NAMALWA (cell line): Measurements from ENCODE around the gene LRRN3.
"Not testable (repeated sequence)": the region's sequence is repeated elsewhere in the genome, so short reads cannot be mapped to it uniquely, and the experiment has no call there.

ENCODE experiments used
- DNase-seq: peaks from one replicate; pipeline ENCODE4 v3.0.0-alpha.2; 2015; ENCODE audit warnings: low spot score

Gene LRRN3

GRCh38 chr7:111090846-111091245 is at the start of gene LRRN3:
Gene LRRN3 (plus strand): TSS chr7:111091127. CDS start chr7:111122773, 31,646 bp downstream.
- DNase-seq, result no peak

DNA sequence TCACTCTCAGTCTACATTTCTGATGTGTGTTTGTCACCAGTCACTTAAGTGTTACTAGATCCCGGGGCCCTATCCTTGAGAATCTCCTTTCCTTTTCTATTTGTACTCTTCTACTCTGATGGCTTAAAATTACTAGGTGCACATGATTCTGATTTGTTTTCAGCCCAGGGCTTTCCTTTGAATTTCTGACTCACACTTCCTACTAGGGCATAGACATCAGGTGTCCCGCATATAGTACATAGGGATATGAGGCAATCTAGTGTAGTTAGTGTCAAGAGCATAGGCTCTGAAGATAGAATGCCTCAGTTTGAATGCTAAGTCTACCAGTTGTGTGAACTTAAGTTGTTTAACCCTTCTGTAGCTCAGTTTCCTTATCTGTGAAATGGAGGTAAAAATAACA is 49.4 kb upstream of the LRRN3 start:
- no peak for DNase-seq

- DNase-seq, result no peak
Observed at GRCh38 chr7:111042842-111043241, 48.1 kb upstream of the LRRN3 start.

GRCh38 chr7:111043561-111043960 is 47.4 kb upstream of the LRRN3 start:
- no peak for DNase-seq

DNA sequence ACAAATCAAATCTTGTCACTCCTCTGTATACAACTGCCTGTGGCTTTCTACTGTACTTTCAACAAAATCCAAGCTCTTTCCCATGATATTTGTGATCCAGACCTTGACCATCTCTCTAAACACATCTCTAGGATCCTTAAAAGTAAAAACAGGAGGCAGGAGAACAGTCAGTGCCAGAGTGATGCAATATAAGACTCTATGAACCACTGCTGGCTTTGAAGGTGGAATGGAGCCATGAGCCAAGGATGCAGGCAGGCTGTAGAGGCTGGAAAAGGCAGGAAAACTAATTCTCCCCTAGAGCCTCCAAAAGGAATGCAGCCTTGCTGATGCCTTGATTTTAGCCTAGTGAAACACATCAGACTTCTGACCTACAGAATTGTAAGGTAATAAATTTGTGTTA is 45.5 kb upstream of the LRRN3 start:
- DNase-seq, result no peak

DNA sequence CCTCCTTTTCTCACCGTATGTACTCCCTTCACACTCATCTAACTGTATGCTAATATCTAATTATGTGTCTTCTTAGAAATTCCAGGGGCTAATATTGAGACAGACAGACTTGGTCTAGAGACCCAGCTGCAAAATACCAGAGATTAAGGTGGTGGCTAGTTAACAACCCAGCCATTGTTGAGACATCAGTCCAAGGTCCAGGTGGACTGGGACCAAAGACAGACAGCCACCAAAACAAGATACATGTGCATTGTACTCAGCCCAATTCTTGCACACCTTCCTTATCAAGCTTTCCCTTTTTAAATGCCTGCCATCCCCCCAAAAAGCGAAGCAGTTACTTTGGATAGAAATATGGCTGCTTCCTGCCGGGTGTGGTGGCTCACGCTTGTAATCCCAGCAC is 43.3 kb upstream of the LRRN3 start:
- no peak for DNase-seq

- DNase-seq, result no peak
Observed at GRCh38 chr7:111049971-111050680, 40.8 kb upstream of the LRRN3 start.

GRCh38 chr7:111050875-111051416 is 40.0 kb upstream of the LRRN3 start:
- DNase-seq, result no peak

- DNase-seq, result no peak
Observed at GRCh38 chr7:111051832-111052231, 39.1 kb upstream of the LRRN3 start.

GRCh38 chr7:111053035-111053434 is 37.9 kb upstream of the LRRN3 start:
- no peak for DNase-seq

GRCh38 chr7:111056371-111056770 is 34.6 kb upstream of the LRRN3 start:
- DNase-seq, result no peak

- no peak for DNase-seq
Observed at GRCh38 chr7:111057066-111057465, 33.9 kb upstream of the LRRN3 start.

DNA sequence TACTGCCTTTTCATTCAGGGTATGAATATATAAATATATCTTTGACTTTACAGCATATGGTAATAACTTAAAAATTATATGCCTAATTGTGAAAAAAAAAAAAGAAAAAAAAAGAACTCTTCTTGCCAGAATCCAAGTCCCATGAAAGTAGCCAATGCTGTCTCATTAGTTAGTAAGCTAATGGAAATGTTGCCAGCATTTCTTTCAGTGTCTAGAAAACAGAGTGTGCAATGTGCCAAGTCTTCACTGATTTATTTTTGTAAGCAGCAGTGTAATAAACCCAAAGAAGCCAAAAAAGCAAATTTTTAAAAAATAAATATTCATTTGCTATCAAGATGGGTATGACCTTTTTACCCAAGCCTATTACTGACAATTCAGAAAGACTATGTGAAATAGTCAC is 31.1 kb upstream of the LRRN3 start:
- no peak for DNase-seq

DNA sequence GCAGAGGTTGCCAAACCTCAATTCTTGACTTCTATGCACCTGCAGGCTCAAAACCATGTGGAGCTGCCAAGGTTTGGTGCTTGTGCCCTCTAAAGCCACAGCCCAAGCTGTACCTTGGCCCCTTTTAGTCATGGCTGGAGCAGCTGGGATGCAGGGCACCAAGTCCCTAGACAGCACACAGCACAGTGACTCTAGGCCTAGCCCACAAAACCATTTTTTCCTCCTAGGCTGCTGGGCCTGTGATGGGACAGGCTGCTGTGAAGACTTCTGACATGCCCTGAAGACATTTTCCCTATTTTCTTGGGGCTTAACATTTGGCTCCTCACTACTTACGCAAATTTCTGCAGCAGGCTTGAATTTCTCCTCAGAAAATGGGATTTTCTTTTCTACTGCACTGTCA is 27.8 kb upstream of the LRRN3 start:
- no peak for DNase-seq

DNA sequence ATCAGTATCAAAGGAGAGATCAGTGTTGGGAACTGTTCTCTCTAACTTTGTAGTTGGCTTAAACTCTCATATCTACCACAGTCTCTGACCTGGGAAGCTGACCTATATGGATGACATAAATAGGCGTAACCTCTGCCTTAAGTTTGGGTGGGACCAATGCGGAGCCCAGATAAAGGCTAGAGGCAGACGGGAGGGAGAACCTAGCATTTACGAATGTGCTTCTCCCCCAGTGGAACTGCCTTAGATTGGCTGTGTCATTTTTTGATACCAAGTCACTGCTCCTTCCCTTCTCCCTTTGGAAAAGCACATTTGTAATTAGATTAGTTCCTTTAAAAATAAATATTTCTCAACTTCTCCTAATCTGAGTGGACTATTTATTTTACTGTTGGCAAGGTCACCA is 23.7 kb upstream of the LRRN3 start:
- no peak for DNase-seq

DNA sequence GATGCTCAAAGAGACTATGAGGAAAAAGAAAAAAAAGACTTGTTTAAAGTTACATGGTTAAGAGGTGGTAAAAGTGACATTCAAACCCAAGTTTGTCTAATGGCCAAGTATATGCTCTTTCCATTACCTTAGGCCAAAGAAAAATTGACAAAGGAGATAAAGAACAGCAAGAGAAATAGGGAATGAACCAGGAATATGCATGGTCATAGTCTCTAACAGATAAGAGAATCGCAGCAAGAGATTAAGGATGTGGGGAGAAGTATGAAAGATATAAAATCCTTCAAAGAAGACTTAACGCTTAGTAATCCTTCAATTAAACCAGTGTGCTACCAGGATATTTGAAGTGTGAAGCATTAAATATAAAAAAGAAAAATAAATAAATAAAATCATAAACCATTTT is 23.2 kb upstream of the LRRN3 start:
- DNase-seq, result no peak

DNA sequence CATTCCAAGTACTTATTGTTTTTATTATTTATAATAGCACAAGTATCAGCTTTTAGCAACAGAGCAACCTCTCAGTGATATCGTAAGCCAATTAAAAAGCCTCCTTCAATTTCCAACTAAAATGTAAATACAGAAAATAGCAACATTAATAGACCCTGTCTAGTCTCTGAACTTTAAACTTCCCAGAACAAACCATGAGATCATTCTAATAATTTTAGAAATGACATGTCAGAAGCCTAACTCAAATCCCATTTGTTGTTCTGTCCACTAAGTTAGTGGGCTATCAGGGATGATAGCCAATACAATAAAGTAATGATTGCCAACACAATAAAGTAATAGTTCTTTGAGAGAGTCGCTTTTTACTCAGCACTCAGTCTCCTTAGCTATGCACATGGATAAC is 22.3 kb upstream of the LRRN3 start:
- DNase-seq, result no peak

GRCh38 chr7:111071556-111071955 is 19.4 kb upstream of the LRRN3 start:
- no peak for DNase-seq

DNA sequence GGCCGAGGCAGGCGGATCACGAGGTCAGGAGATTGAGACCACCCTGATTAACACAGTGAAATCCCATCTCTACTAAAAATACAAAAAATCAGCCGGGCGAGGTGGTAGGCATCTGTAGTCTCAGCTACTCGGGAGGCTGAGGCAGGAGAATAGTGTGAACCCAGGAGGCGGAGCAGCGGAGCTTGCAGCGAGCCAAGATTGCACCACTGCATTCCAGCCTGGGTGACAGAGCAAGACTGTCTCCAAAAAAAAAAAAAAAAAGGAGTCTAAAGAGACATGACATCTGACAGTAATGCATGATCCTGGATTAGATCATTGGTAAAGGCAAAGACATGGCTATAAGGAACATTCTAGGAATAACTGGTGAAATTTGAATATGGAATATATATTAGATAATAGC is 18.3 kb upstream of the LRRN3 start:
- DNase-seq, result not testable (repeated sequence)

DNA sequence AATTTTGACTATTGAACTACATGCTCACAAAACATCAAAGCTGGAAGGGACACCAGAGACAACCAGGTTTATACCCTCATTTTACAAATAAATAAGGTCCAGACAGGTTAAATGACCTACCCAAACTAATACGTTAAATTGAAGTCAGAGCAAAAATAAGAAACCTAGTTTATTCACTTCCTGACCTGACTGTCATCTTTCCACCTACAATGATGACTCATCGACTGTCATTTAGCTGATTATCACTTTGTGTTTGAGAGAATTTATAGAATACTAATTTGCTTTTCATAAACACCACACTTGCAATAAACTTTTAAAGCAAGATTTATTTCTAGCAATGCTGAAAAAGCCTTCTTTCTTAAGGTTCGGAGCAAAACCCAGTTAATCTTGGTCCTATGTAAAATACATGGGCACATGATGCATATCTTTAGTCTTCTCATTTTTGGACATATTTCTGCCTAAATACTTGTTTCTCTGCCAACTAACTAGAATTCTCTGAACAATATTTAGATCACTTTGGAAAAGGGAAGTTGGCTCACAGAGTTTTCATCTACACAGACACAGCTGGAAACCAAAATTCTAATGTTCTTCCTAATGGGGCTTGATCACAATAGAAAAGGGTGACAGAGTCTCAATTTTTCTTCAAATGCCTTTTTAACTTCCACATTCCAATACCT is 16.7 kb upstream of the LRRN3 start:
- no peak for DNase-seq

- DNase-seq, result no peak
Observed at GRCh38 chr7:111074748-111075146, 16.2 kb upstream of the LRRN3 start.

DNA sequence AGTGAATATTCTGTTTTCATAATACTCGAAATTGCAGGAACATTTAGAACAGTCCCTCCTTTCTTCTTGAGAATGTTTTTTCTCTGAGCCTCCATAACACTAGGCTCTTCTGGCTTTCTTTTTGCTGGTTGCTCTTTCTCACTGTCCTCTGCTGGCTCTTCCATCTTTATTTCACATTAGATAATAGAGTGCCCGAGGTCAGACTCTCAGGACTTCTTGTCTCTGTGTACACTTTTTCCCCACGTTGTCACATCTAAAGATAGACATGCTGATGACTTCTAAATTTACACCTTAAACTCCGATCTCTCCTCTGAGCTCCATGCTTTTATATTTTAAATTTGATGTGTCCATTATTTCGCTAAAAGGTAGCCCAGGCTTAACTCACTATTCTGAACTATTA is 15.4 kb upstream of the LRRN3 start:
- DNase-seq, result no peak

GRCh38 chr7:111076205-111076604 is 14.7 kb upstream of the LRRN3 start:
- DNase-seq, result no peak

- no peak for DNase-seq
Observed at GRCh38 chr7:111077001-111077400, 13.9 kb upstream of the LRRN3 start.
